GM18858 (cell line): ENCODE data around the gene GPD1.
"Not testable (repeated sequence)": the region's sequence is repeated elsewhere in the genome, so short reads cannot be mapped to it uniquely, and the experiment has no call there.

Experiments used
- ATAC-seq: cut with Tn5 transposase; IDR thresholded peaks from one replicate; pipeline ENCODE4 v1.9.1; 2021; ENCODE audit not compliant: unreplicated experiment

GPD1 gene

GRCh38 chr12:50073206-50073605 is 30.6 kb upstream of the GPD1 start:
- ATAC-seq: no peak

GRCh38 chr12:50073712-50074111 is 30.1 kb upstream of the GPD1 start:
- no peak for ATAC-seq

- peak; percentile 66 for ATAC-seq
Observed at GRCh38 chr12:50074936-50075807, 28.6 kb upstream of the GPD1 start.

- ATAC-seq: no peak
Observed at GRCh38 chr12:50075808-50076170, 28.0 kb upstream of the GPD1 start.

GRCh38 chr12:50077099-50077498 is 26.7 kb upstream of the GPD1 start:
- no peak for ATAC-seq

GRCh38 chr12:50078281-50078680 is 25.5 kb upstream of the GPD1 start:
- ATAC-seq: no peak

- no peak for ATAC-seq
Observed at GRCh38 chr12:50079771-50080170, 24.0 kb upstream of the GPD1 start.

GRCh38 chr12:50081096-50081808 is 22.6 kb upstream of the GPD1 start:
- ATAC-seq: no peak

- no peak for ATAC-seq
Observed at GRCh38 chr12:50082644-50083043, 21.2 kb upstream of the GPD1 start.

GRCh38 chr12:50083301-50083700 is 20.5 kb upstream of the GPD1 start:
- no peak for ATAC-seq

GRCh38 chr12:50084409-50084774 is 19.4 kb upstream of the GPD1 start:
- ATAC-seq: not testable (repeated sequence)

- ATAC-seq: peak; percentile 64
Observed at GRCh38 chr12:50084775-50085614, 18.8 kb upstream of the GPD1 start, which contains the start of gene SMARCD1. SMARCD1 (plus strand) TSS chr12:50085342; CDS start chr12:50085370, 28 bp downstream.

- ATAC-seq: no peak
Observed at GRCh38 chr12:50085615-50086072, 18.2 kb upstream of the GPD1 start.

- ATAC-seq: no peak
Observed at GRCh38 chr12:50086148-50086547, 17.7 kb upstream of the GPD1 start.

- ATAC-seq: no peak
Observed at GRCh38 chr12:50087151-50087550, 16.7 kb upstream of the GPD1 start.

- ATAC-seq: no peak
Observed at GRCh38 chr12:50087995-50088394, 15.8 kb upstream of the GPD1 start.

- ATAC-seq: no peak
Observed at GRCh38 chr12:50088577-50089335, 15.1 kb upstream of the GPD1 start.

GRCh38 chr12:50089730-50090129 is 14.1 kb upstream of the GPD1 start:
- no peak for ATAC-seq

- no peak for ATAC-seq
Observed at GRCh38 chr12:50090391-50090790, 13.4 kb upstream of the GPD1 start.

GRCh38 chr12:50097952-50098351 is 5.9 kb upstream of the GPD1 start:
- no peak for ATAC-seq
